HepG2 (cell line): ENCODE data around the gene TPGS1. TPM values are rescaled to one million over a fixed set of nuclear protein-coding genes. Genes with fewer than 3 reads are reported as not detected.

Source experiments
- ATF5 ChIP-seq: sonication (generic); formaldehyde crosslinking; IDR thresholded peaks from 2 replicates; pipeline ENCODE4 v1.4.0; 2020; ENCODE audit warnings: mild to moderate bottlenecking, low read depth, missing genetic modification reagents
- BCL3 ChIP-seq: sonication (generic); formaldehyde crosslinking; IDR thresholded peaks from 2 replicates; pipeline ENCODE4 v1.5.1; 2020; ENCODE audit warnings: mild to moderate bottlenecking, missing genetic modification reagents, moderate library complexity
- HMGXB4 ChIP-seq, 2 experiments: sonication (generic) in 1 of 2; formaldehyde crosslinking in 1 of 2; IDR thresholded peaks; 2 replicates each; pipeline versions ENCODE4 v1.4.0 to v1.6.1; 2018 to 2020; ENCODE audit warnings: missing genetic modification reagents in 2 of 2, borderline replicate concordance in 1 of 2, low read depth in 1 of 2, mild to moderate bottlenecking in 1 of 2, missing biosample characterization in 1 of 2
- HNRNPL ChIP-seq: fragments of 200-400 bp; formaldehyde crosslinking; IDR thresholded peaks from 2 replicates; pipeline ENCODE4 v1.6.1; 2017; ENCODE audit warnings: mild to moderate bottlenecking, low read depth, low read length
- MBNL3 ChIP-seq: fragments of 250-450 bp; sonication (Bioruptor Pico); conservative IDR thresholded peaks from 2 replicates; pipeline ENCODE4 v1.8.0; 2022; ENCODE audit warnings: mild to moderate bottlenecking, inconsistent platforms
- MXI1 ChIP-seq: IDR thresholded peaks from 3 replicates; pipeline ENCODE4 v1.6.1; 2012; ENCODE audit warnings: low read depth, low read length, inconsistent platforms, borderline replicate concordance
- TIGD3 ChIP-seq: sonication (generic); formaldehyde crosslinking; IDR thresholded peaks from 2 replicates; pipeline ENCODE4 v1.5.1; 2020; ENCODE audit warnings: mild to moderate bottlenecking, missing genetic modification reagents, borderline replicate concordance
- ZBTB26 ChIP-seq: IDR thresholded peaks from 2 replicates; pipeline ENCODE4 v1.6.1; 2016; ENCODE audit warnings: missing compliant biosample characterization, missing genetic modification reagents, borderline replicate concordance
- ZFX ChIP-seq: sonication (generic); formaldehyde crosslinking; IDR thresholded peaks from 2 replicates; pipeline ENCODE4 v1.4.0; 2020; ENCODE audit warnings: mild to moderate bottlenecking, low read depth, missing genetic modification reagents, moderate library complexity
- ZMAT5 ChIP-seq: sonication (generic); formaldehyde crosslinking; IDR thresholded peaks from 2 replicates; pipeline ENCODE4 v1.5.0; 2020; ENCODE audit warnings: mild to moderate bottlenecking, low read depth, missing genetic modification reagents, borderline replicate concordance
- ZNF318 ChIP-seq: sonication (generic); formaldehyde crosslinking; IDR thresholded peaks from 2 replicates; pipeline ENCODE4 v1.4.0; 2020; ENCODE audit warnings: mild to moderate bottlenecking, missing genetic modification reagents
- polyA plus RNA-seq, 8 experiments: library from polyadenylated mRNA; depleted of rRNA in 3 of 8; stranded (reverse) in 7 of 8; unstranded in 1 of 8; fragments of >200 nt; fragmentation: Illumina TruSeq in 4 of 8; extraction: Trizol in 4 of 8; gene quantifications; 2 replicates each; pipeline versions ENCODE4 v1.2.1 to v1.2.3, GENCODE V29; 2011 to 2016; ENCODE audit warnings: low read depth in 4 of 8, missing spikeins in 1 of 8, mixed read lengths in 1 of 8; ENCODE audit not compliant: insufficient read depth in 1 of 8
- total RNA-seq, 5 experiments: library from RNA; depleted of rRNA; stranded (reverse); fragments of >200 nt; fragmentation: Illumina TruSeq; extraction: Trizol; gene quantifications; 2 replicates each; pipeline ENCODE4 v1.2.3, GENCODE V29; 2016; ENCODE audit warnings: low read depth in 1 of 5

Gene TPGS1
- total and polyA plus RNA-seq, 2 of the 13 experiments (the other 11 are each of a cell fraction or from before 2014, with no cell fraction given) = 1.1 to 6.2 TPM

GRCh38 chr19:556611-557382 is 49.5 kb downstream of the TPGS1 start (continued):
- TF ChIP-seq ATF5 (CRISPR knock-in tag) (no peak), HNRNPL (no peak), ZNF318 (CRISPR knock-in tag) (no peak), MXI1 (peak; percentile 34; the same call in 1 of the 3 replicates), ZBTB26 (CRISPR knock-in tag) (no peak), ZFX (CRISPR knock-in tag) (no peak; the same call in 1 of the 2 replicates), TIGD3 (CRISPR knock-in tag) (no peak), MBNL3 (no peak), ZMAT5 (no peak), HMGXB4 (CRISPR knock-in tag; IDR thresholded peaks at IDR 0.05; ENCODE audit: borderline replicate concordance in 1 of 2, low read depth in 1 of 2) (no peak), BCL3 (no peak)
